Measurements from ENCODE around the gene PPCDC.

GRCh38 chr15:75023181-75023871 is at the start of gene PPCDC:
- no peak for TF ChIP-seq TCF4 (CRISPR knock-in tag; IDR thresholded peaks at IDR 0.05; ENCODE audit: borderline replicate concordance)
- no peak for TF ChIP-seq CSRNP3 (CRISPR knock-in tag; IDR thresholded peaks at IDR 0.05)
- no peak for TF ChIP-seq ZFP30 (CRISPR knock-in tag; IDR thresholded peaks at IDR 0.05)
- no peak for TF ChIP-seq PATZ1 (CRISPR knock-in tag; IDR thresholded peaks at IDR 0.05; ENCODE audit: borderline replicate concordance)
- no peak for TF ChIP-seq CREB5 (CRISPR knock-in tag; IDR thresholded peaks at IDR 0.05; ENCODE audit: low read depth)
- TF ChIP-seq TSHZ2 (CRISPR knock-in tag; IDR thresholded peaks at IDR 0.05): no peak
- TF ChIP-seq ESRRG (CRISPR knock-in tag; IDR thresholded peaks at IDR 0.05): no peak
- no peak for TF ChIP-seq ZFP3 (CRISPR knock-in tag; IDR thresholded peaks at IDR 0.05)
